ENCODE data around the gene RNH1. TPM values are rescaled to one million over a fixed set of nuclear protein-coding genes. Genes with fewer than 3 reads are reported as not detected.

Gene RNH1
- total and polyA plus RNA-seq, 10 of the 15 experiments (the other 5 are each of a cell fraction or from before 2014, with no cell fraction given): 2.3 to 162 (median 72.1) TPM

- TF ChIP-seq ZBTB40 (IDR thresholded peaks at IDR 0.05; ENCODE audit: borderline replicate concordance) (no peak), CUX1 (IDR thresholded peaks at IDR 0.05; ENCODE audit: insufficient replicate concordance, low read depth, low read length) (no peak)
These were observed 37.8 kb upstream of the RNH1 start (continued) for GRCh38 chr11:544817-545166.
